ENCODE measurements around the gene CFAP69. TPM values are rescaled to one million over a fixed set of nuclear protein-coding genes. Genes with fewer than 3 reads are reported as not detected.

The CFAP69 gene
- total RNA-seq, 6 experiments from 2014 or later, result 1.7 to 8.2 (median 3.8) TPM

- Histone ChIP-seq H3K27ac (no peak overlapping the region), H3K27me3 (no peaks in the 10 kb centered on the region), H3K36me3 (no peaks in the 10 kb centered on the region), H3K4me1 (peaks cover 0 to 4% (median 0%) of the 10 kb centered on the region in 4 donors), H3K9me3 (no peaks in the 10 kb centered on the region), H3K4me3 (no peak overlapping the region)
- TF ChIP-seq CTCF (IDR thresholded peaks at IDR 0.05), result no peak
- no peak for TF ChIP-seq POLR2A (IDR thresholded peaks at IDR 0.05)
- DNase-seq (no peak), ATAC-seq (no peak)
- intact Hi-C loops (cut with DNase I), result no loop called here
- 93% methylated on average over 6 of the region's 6 CpGs for whole genome bisulfite sequencing (ENCODE audit: insufficient coverage, low coverage, low lambda C conversion rate, missing lambda C conversion rate)
Measured at GRCh38 chr7:90233569-90233968, 11.4 kb upstream of the CFAP69 start.

- no peak overlapping the region for H3K4me3 ChIP-seq
- ATAC-seq (no peak), DNase-seq (no peak)
- no peak overlapping the region for H3K27ac ChIP-seq
- no peaks in the 10 kb centered on the region for H3K36me3 ChIP-seq
- H3K27me3 ChIP-seq, result no peaks in the 10 kb centered on the region
- WGBS (ENCODE audit: insufficient coverage, low coverage, low lambda C conversion rate, missing lambda C conversion rate), result 100% methylated on average over 1 of the region's 1 CpG
- TF ChIP-seq POLR2A (IDR thresholded peaks at IDR 0.05) (no peak), CTCF (IDR thresholded peaks at IDR 0.05) (no peak)
- no peaks in the 10 kb centered on the region for H3K4me1 ChIP-seq
- intact Hi-C loops (cut with DNase I), result no loop called here
- no peaks in the 10 kb centered on the region for H3K9me3 ChIP-seq
Measured at GRCh38 chr7:90236721-90237289, 8.2 kb upstream of the CFAP69 start.

GRCh38 chr7:90238022-90238421 is 7.0 kb upstream of the CFAP69 start:
- H3K9me3 ChIP-seq, result no peaks in the 10 kb centered on the region
- no peaks in the 10 kb centered on the region for H3K36me3 ChIP-seq
- no peak overlapping the region for H3K4me3 ChIP-seq
- intact Hi-C loops (cut with DNase I), result no loop called here
- 82% methylated on average over 2 of the region's 2 CpGs for WGBS (ENCODE audit: insufficient coverage, low coverage, low lambda C conversion rate, missing lambda C conversion rate)
- ATAC-seq (no peak), DNase-seq (no peak)
- H3K27me3 ChIP-seq, result no peaks in the 10 kb centered on the region
- TF ChIP-seq POLR2A (IDR thresholded peaks at IDR 0.05) (no peak), CTCF (IDR thresholded peaks at IDR 0.05) (no peak)
- no peak overlapping the region for H3K27ac ChIP-seq
- no peaks in the 10 kb centered on the region for H3K4me1 ChIP-seq

GRCh38 chr7:90238583-90238982 is 6.4 kb upstream of the CFAP69 start:
- intact Hi-C loops (cut with DNase I), result no loop called here
- H3K4me3 ChIP-seq, result no peak overlapping the region
- H3K4me1 ChIP-seq, result no peaks in the 10 kb centered on the region
- H3K9me3 ChIP-seq, result no peaks in the 10 kb centered on the region
- ATAC-seq (no peak), DNase-seq (no peak)
- WGBS (ENCODE audit: insufficient coverage, low coverage, low lambda C conversion rate, missing lambda C conversion rate), result 63% methylated on average over 1 of the region's 1 CpG
- no peaks in the 10 kb centered on the region for H3K36me3 ChIP-seq
- H3K27me3 ChIP-seq, result no peaks in the 10 kb centered on the region
- TF ChIP-seq POLR2A (IDR thresholded peaks at IDR 0.05) (no peak), CTCF (IDR thresholded peaks at IDR 0.05) (no peak)
- H3K27ac ChIP-seq, result no peak overlapping the region

- no peak for TF ChIP-seq POLR2A (IDR thresholded peaks at IDR 0.05)
- TF ChIP-seq CTCF (IDR thresholded peaks at IDR 0.05), result no peak
- intact Hi-C loops (cut with DNase I), result no loop called here
- no peaks in the 10 kb centered on the region for H3K9me3 ChIP-seq
Measured at GRCh38 chr7:90239050-90239449, 5.9 kb upstream of the CFAP69 start.

More at GRCh38 chr7:90239050-90239449, 5.9 kb upstream of the CFAP69 start:
- H3K27ac ChIP-seq, result no peak overlapping the region
- no peaks in the 10 kb centered on the region for H3K27me3 ChIP-seq
- no peak overlapping the region for H3K4me3 ChIP-seq
- 85% methylated on average over 3 of the region's 3 CpGs for WGBS (ENCODE audit: insufficient coverage, low coverage, low lambda C conversion rate, missing lambda C conversion rate)
- ATAC-seq (no peak), DNase-seq (no peak)
- no peaks in the 10 kb centered on the region for H3K36me3 ChIP-seq
- H3K4me1 ChIP-seq, result no peaks in the 10 kb centered on the region
